Keratinocyte (primary cell): ENCODE data around the gene SFMBT2.

Source experiments
- CTCF ChIP-seq, 3 experiments: IDR thresholded peaks in 1 of 3; conservative IDR thresholded peaks in 1 of 3; optimal IDR thresholded peaks in 1 of 3; 2 replicates in 2 of 3; 3 replicates in 1 of 3; pipeline versions ENCODE3 to v1.5.1; 2011; ENCODE audit warnings: low read length in 3 of 3, mild to moderate bottlenecking in 3 of 3, moderate library complexity in 2 of 3, control low read depth in 1 of 3, inconsistent platforms in 1 of 3; ENCODE audit not compliant: insufficient read depth in 2 of 3; ENCODE audit errors: extremely low read depth in 1 of 3
- EZH2 ChIP-seq: IDR thresholded peaks from one replicate; pipeline ENCODE4 v1.6.1; 2012; ENCODE audit warnings: inconsistent platforms, mild to moderate bottlenecking, low read length, moderate library complexity

DNA sequence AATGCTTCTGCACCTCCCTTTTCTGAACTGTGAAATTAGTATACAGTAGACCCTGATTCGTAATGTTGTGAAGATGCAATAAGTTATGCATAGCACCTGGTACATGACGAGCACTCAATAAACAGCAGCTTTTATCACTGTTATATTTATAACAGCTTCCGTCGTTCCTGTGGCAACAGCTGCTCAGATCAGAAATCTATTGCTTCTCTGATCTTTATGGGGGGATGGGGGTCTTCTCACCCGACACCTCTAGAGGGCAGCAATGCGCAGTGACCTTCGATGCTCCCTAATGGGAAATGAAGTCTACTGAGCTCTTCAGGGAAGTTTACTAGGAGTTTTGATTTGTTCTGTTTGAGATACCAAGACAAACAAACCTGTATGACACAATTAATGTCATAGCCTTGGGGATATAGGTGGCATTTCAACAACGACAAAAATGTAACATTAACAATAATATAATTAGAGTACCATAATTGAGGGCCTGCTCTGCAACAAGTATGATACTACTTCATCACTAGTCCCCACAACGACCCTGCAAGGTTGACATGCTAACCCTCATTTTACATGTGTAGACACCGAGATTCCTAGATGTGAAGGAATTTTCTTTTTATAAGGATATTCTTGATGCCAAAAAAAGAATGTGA lies 289.6 kb downstream of the SFMBT2 start:
- TF ChIP-seq CTCF (optimal IDR thresholded peaks at IDR 0.05 in 1 of 3, IDR thresholded peaks at IDR 0.05 in 1 of 3, conservative IDR thresholded peaks at IDR 0.05 in 1 of 3; ENCODE audit: extremely low read depth in 1 of 3, insufficient read depth in 2 of 3, low read length in 3 of 3) (peak; percentile 50 to 68 (median 59)), EZH2 (no peak)
